Suppressor macrophage (primary cell): ENCODE measurements around the gene MIX23.
A peak's percentile ranks its signal among the peaks of the same experiment; 100 is the strongest.

Experiments used
- DNase-seq, 4 experiments: peaks; one replicate each; pipeline ENCODE4 v3.0.0-alpha.2; 2020 to 2022

The MIX23 gene

DNA sequence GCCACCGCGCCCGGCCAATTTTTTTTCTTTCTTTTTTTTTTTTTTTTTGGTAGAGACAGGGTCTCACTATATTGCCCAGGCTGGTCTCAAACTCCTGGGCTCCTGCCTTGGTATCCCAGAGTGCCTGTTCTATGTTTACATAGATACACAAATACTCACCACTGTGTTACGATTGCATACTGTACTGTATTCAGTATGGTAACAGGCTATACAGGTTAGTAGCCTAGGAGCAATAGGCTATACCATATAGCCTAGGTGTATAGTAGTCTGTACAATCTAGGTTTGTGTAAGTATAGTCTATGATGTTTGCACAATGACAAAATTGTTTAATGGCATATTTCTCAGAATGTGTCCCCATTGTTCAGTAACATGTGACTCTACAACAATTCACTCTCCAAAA, 31.4 kb downstream of the MIX23 start:
- DNase-seq = no peak

DNA sequence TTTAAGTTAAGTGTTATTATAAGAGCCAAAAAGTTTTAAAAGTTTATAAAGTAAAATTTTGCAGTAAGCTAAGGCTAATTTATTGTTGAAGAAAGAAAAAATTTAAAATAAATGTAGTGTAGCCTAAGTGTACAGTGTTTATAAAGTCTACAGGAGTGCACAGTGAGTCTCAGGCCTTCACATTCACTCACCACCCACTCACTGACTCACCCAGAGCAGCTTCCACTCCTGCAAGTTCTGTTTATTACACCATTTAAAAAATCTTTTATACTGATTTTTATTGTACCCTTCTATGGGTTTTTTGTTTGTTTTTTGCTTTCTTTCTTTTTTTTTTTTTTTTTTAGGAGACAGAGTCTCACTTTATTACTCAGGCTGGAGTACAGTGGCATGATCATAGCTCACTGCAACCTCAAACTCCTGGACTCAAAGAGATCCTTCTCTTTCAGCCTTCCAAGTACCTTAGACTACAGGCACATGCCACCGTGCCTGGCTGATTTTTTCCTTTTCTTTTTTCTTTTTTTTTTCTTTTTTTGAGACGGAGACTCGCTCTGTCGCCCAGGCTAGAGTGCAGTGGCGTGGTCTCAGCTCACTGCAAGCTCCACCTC, 32.1 kb downstream of the MIX23 start:
- DNase-seq = peak; percentile 42 to 69 (median 66)

DNA sequence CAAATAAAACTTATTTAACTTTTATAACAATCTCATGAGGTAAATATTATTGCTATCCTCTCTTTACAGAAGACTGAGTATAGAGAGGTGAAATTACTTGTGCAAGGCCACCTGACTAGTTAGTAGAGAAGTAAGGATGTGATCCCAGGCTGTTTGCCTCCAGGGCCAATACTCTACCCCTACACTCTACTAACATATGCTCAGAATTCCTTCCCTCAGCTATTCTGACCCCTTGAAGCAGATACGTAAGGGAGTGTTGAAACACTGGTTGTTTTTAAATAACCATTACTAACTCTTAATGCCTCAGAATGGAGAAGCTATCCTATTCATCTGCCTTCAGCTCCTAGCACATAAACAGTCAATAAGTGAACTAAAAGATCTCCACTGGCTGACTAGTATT, 33.9 kb downstream of the MIX23 start:
- DNase-seq = peak in 3 of 4 experiments; percentile 2 to 50 (median 28)

- no peak for DNase-seq
These were observed 39.4 kb downstream of the MIX23 start for GRCh38 chr3:122343654-122344053.

DNA sequence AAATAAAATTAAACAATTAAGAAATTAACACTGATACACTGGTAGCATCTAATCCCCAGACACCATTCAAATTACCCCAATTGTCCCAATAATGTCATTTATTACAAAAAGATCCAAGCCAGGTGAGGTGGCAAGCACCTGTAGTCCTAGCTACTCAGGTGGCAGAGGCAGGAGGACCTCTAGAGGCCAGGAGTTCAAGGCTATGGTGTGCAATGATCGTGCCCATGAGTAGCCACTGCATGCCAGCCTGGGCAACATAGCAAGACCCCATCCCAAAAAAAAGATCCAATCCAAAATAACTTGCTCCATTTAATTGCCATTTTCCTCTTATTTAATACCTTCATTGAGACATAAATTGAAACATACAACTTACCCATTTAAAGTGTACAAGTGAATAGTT, 40.2 kb downstream of the MIX23 start:
- no peak for DNase-seq

DNA sequence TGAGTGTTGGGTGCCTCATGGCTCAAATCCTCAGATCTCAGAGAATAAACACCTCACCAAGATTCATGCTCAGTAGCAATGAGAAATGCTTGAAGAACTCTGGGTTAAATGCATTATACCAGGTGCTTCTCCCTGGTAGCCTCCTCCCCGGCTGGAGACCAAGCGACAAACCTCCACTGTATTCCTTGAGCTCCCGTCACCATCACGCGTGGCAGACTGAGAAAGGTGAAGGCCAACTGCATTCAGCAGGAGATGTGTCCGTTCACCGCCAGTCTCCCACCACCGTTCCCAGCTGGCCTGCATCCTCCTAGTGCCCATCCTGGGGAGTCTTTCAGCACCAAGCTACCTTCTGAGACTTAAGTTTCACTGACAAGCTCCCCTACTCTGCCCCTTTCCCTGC, 50.5 kb downstream of the MIX23 start:
- DNase-seq = no peak

GRCh38 chr3:122331886-122332285, 51.1 kb downstream of the MIX23 start:
- DNase-seq = no peak

DNA sequence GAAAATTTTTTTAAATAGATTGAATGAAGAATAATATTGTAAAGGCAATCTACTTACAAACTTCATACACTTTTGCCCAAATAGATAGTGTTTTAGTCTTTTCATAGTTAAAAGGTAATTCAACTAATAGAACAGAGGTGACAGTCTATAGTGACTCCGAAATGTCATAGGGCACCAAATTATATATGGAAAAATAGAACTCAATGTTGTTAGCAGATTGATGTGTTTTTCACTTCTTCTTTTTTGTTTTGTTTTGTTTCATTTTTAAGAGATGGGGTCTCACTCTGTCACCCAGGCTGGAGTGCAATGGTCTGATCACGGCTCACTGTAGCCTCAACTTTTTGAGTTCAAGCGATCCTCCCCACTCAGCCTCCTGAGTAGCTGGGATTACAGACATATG, 57.3 kb downstream of the MIX23 start:
- DNase-seq = no peak

DNA sequence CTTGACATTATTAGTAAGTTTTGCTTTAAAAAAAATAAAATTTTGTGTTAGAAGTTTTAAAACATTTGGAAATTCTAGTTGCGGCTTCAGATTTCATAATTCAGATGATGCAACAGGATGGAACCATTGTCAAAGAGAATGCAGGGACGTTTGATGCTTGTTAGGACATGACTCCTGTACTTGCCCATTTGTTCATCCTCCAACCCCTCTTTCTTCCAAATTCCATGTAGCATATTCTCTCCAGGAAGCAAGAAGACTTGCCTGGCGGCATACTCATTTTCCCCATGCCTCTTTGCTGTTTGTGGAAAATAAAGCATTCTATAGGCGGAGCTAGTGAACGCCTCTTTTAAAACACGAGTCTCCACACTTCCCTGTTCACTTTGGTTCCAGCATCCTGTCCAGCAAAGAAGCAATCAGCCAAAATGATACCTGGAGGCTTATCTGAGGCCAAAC, 58.1 kb downstream of the MIX23 start, which contains the start of gene CSTA:
CSTA (plus strand) TSS at position 378 of the 453 bp plus-strand sequence; CDS start at position 423, 45 bp downstream.
- peak; percentile 61 to 79 (median 68) for DNase-seq

DNA sequence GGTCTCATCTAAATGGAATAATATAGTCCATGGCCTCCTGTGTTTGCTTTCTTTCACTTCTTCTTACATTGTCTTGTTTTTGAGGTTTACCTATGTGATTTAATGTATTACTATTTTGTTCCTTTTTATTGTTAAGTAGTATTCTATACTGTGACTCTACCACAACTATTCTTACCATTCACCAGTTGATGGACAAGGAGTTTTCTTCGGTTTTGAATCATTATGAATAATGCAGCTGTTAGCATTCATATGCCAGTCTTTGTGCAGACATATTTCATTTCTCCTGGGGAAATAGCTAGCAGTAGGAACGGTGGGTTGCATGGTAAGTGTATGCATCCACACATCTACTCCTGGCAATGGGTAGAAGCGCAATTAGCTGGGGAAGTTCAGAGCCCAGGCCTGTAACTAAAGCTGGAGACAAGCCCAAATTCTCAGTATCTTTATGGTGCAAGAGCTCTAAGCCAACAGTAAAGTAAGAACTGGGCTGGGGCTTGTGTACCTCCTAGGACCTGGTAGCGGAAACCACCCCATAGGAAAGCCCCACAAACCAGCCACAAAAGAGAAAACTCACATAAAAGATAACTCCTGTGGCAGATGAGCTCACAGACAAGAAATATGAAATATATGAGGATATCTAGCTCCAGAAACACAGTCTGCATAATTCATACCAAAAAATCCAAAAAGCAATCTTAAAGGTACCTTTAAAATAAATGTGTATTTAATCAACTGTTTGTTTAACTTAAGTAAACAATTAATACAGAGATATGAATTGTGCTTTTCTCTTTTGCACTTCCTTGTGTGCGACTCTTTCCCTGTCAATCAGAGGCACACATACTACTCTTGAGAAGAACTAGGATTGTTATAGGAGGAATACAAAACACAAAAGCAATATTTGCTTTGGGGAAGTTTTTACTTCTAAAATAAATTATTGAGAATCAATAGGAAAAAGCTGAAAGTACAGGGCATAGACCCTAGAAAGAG, 60.6 kb downstream of the MIX23 start:
- no peak for DNase-seq

- no peak for DNase-seq
These were observed 64.4 kb downstream of the MIX23 start for GRCh38 chr3:122318620-122319019.

DNA sequence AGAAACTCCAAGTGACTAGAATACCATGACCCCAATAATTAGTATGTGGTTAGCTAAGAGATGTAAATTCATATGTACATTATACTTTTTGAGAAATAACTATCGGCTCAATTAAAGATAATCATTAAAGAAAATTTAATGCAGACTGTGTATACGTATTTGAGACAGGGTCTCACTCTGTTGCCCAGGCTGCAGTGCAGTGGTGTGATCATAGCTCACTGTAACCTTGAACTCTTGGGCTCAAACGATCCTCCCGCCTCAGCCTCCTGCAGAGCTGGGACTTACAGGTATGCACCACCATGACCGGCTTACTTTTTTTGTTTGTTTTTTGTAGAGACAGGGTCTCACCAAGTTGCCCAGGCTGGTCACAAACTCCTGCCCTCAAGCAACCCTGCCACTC, 66.7 kb downstream of the MIX23 start:
- no peak for DNase-seq

GRCh38 chr3:122315619-122316018, 67.4 kb downstream of the MIX23 start:
- no peak for DNase-seq

GRCh38 chr3:122314228-122314876, 68.7 kb downstream of the MIX23 start:
- DNase-seq = peak in 2 of 4 experiments; percentile 26 to 53

DNA sequence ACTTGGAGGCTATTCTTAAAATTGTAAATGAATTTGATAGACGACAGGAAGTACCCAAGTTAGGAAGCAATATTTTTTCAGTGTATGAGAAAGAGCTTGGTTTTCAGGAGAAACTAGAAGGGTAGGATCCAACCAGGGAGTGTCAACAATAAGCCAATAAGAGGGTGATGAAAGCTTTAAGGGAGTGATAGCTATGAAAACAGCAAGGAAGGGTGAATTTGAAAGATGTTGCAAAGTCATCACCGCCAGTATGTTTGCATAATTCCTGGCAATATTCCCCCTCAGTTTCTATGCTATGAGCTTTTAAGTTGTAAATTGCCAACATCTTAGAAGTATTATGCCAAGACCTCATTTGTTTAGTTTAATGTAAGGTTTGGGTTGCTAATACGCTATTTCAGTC, 69.8 kb downstream of the MIX23 start:
- DNase-seq = no peak

- DNase-seq = no peak
These were observed 70.2 kb downstream of the MIX23 start for GRCh38 chr3:122312826-122313225.

DNA sequence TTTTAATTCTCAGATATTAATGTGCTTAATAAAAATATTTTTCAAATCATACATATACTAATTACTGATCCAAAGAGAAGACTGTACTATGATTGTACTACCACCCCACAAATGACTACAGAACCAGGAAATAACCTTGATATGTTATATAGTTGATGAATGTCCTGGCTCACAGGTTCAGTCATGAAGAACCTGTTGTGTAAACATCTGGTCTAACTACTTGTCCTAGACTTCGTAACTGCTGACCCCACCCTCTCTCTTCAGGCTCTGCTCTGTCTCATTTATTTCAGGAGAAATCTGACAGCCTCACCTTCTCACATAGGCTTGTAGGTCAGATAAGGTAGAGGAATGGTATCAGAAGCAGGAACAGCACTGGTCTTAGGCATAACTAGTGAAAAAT, 72.7 kb downstream of the MIX23 start:
- DNase-seq = no peak
